ENCODE data around the gene MATCAP1.
A peak's percentile ranks its signal among the peaks of the same experiment; 100 is the strongest.

Gene MATCAP1

DNA sequence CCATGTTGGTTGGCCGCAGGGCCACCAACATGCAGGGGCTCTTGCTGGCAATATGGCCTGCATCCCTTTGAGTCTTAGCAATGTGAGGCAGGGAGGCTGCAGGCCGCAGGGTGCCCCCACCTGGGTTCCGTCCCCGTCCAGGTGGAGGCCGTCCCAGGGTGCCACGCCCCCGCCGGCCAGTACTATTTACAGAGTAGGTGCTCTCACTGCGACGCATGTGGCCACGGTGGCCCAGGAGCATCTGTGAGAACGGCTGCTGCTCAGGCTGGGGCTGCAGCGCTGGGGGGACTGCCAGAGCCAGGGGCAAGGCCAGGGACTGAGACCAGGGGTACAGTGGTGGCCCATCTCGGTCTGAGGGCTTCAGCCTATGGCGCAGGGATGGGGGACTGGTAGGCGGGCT lies 3.6 kb downstream of the MATCAP1 start:
- H3K27ac ChIP-seq, result no peak overlapping the region
- TF ChIP-seq, protein P1, sequence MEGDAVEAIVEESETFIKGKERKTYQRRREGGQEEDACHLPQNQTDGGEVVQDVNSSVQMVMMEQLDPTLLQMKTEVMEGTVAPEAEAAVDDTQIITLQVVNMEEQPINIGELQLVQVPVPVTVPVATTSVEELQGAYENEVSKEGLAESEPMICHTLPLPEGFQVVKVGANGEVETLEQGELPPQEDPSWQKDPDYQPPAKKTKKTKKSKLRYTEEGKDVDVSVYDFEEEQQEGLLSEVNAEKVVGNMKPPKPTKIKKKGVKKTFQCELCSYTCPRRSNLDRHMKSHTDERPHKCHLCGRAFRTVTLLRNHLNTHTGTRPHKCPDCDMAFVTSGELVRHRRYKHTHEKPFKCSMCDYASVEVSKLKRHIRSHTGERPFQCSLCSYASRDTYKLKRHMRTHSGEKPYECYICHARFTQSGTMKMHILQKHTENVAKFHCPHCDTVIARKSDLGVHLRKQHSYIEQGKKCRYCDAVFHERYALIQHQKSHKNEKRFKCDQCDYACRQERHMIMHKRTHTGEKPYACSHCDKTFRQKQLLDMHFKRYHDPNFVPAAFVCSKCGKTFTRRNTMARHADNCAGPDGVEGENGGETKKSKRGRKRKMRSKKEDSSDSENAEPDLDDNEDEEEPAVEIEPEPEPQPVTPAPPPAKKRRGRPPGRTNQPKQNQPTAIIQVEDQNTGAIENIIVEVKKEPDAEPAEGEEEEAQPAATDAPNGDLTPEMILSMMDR (conservative IDR thresholded peaks at IDR 0.05; ENCODE audit: low read depth, low read length), result no peak
- no peaks in the 10 kb centered on the region for H4K20me1 ChIP-seq (ENCODE audit: insufficient read depth)
- no peaks in the 10 kb centered on the region for H3K36me3 ChIP-seq (ENCODE audit: insufficient read depth)
- H3K9ac ChIP-seq, result no peak overlapping the region
- no peaks in the 10 kb centered on the region for H3K27me3 ChIP-seq (ENCODE audit: insufficient read depth, low read depth)
- H3K4me1 ChIP-seq (ENCODE audit: low read depth, poor library complexity, severe bottlenecking), result peaks cover 22% of the 10 kb centered on the region
- H3K4me2 ChIP-seq, result no peak overlapping the region
- no peaks in the 10 kb centered on the region for H3K79me2 ChIP-seq (ENCODE audit: insufficient read depth, low read depth)
- H2AFZ ChIP-seq (ENCODE audit: low read depth), result no peak overlapping the region
- no peak overlapping the region for H3K4me3 ChIP-seq (IDR thresholded peaks at IDR 0.05; ENCODE audit: insufficient read depth, low read depth, low read length)

DNA sequence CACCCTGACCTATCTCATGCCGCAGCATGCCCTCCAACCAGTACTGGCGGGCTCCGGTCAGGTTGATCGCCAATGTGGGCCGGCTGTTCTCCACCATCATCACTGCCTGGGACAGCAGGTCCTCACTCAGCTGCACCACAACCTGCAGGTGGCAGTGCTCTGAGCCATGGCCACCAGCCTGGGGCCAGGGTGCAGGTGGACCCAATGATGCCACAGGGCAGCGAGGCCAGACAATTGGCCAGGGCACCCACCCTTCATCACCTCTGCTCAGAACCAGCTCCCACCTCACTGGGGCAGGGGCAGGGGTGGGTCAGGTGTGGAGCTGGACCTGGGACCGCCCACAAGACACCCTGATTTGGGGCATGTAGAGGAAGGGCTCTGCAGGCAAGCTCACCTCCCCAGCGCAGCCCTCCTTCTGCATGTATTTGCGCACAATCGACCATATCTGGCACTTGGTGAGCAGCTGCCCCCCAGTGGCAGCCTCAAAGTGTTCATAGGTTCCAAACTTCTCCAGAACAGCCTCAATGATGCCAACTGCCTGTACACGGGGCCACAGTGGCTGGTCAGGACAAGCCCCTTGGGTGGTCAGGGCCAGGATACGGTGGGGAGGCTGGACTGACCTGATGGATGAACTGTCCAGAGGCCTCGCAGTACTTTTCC lies 4.2 kb downstream of the MATCAP1 start:
- Histone ChIP-seq H3K27me3 (ENCODE audit: insufficient read depth, low read depth) (no peaks in the 10 kb centered on the region), H3K27ac (no peak overlapping the region), H3K4me2 (no peak overlapping the region), H3K36me3 (ENCODE audit: insufficient read depth) (no peaks in the 10 kb centered on the region), H4K20me1 (ENCODE audit: insufficient read depth) (no peaks in the 10 kb centered on the region), H3K4me3 (IDR thresholded peaks at IDR 0.05; ENCODE audit: insufficient read depth, low read depth, low read length) (no peak overlapping the region), H3K79me2 (ENCODE audit: insufficient read depth, low read depth) (no peaks in the 10 kb centered on the region), H2AFZ (ENCODE audit: low read depth) (no peak overlapping the region), H3K4me1 (ENCODE audit: low read depth, poor library complexity, severe bottlenecking) (peaks cover 28% of the 10 kb centered on the region), H3K9ac (no peak overlapping the region)
- TF ChIP-seq, protein P1 (conservative IDR thresholded peaks at IDR 0.05; ENCODE audit: low read depth, low read length), result 0 out of 2 replicates have a peak, but pooled peaks have one; percentile 41

DNA sequence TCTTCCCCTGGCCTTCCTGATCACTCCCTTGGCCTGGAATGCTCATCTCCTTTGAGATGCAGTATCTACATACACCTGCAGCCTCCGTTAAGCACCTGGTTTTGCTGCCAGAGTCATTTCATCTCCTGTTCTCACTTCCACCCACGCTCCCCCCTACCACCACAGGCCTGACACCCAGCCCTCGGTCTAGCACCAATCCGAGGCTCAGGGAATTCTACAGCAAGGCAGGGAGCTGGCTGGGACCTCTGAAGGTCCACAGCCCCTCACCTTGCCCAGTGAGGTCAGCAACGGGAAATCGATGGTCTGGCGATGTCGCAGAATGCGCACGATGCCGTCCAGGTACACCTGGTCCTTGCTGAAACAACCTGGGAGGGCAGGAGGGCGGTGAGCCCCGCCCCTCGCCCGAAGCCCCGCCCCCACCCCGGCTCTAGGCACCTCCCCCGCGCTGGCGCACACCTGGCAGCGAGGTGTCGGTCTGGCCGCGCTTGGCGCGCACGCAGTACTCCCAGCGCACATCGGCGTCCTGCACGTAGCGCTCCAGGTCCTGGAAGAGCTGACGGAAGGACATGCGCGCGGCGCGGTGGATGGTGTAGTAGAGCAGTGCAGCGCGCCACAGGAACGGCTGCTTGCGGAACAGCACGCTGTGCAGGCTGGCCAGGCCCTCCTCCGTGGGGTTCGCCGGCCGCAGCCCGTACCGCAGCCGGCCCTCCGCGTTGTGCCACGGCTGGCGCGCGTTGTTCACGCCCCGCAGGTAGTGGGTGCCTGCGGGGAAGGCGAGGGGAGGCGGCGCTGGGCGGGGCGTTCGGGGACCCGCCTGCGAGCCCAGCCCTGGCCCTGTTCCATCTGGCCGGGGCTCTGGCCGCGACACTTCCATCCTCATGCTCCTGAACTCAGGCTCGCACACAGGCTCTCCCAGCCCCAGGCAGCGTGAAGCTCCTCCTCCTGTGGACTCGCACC lies 5.7 kb downstream of the MATCAP1 start:
- Histone ChIP-seq H3K4me2 (peak overlapping the region; percentile 63), H3K27ac (no peak overlapping the region)

DNA sequence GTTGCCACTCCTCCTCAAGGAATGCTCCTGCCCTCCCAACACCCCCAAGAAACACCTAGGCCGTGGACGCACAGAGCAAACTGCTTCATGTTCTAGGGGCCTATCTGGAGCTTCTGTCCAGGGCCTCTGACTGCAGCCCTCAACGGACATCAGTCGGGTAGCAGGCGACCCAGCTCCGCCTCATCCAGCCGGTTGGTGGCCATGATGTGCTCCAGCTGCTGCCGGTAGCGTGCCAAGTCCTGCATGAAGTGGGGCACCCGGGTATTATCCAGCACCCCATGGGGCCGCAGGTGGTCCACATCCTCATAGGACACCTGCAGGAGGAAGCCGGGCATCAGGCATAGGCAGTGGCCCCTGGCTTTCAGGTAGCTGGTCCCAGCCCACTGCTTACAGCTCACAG lies 7.1 kb downstream of the MATCAP1 start:
- Histone ChIP-seq H3K4me3 (IDR thresholded peaks at IDR 0.05; ENCODE audit: insufficient read depth, low read depth, low read length) (no peak overlapping the region), H3K9ac (no peak overlapping the region), H3K4me1 (ENCODE audit: low read depth, poor library complexity, severe bottlenecking) (peaks cover 43% of the 10 kb centered on the region), H3K36me3 (ENCODE audit: insufficient read depth) (no peaks in the 10 kb centered on the region), H4K20me1 (ENCODE audit: insufficient read depth) (no peaks in the 10 kb centered on the region), H3K27ac (no peak overlapping the region), H3K79me2 (ENCODE audit: insufficient read depth, low read depth) (no peaks in the 10 kb centered on the region), H3K4me2 (no peak overlapping the region), H3K27me3 (ENCODE audit: insufficient read depth, low read depth) (no peaks in the 10 kb centered on the region), H2AFZ (ENCODE audit: low read depth) (no peak overlapping the region)
- TF ChIP-seq, protein P1 (conservative IDR thresholded peaks at IDR 0.05; ENCODE audit: low read depth, low read length), result no peak

More for the DNA sequence above, 5.7 kb downstream of the MATCAP1 start:
- Histone ChIP-seq H3K9ac (no peak overlapping the region), H3K4me1 (ENCODE audit: low read depth, poor library complexity, severe bottlenecking) (peaks cover 40% of the 10 kb centered on the region), H2AFZ (ENCODE audit: low read depth) (peak overlapping the region; percentile 47), H3K36me3 (ENCODE audit: insufficient read depth) (no peaks in the 10 kb centered on the region), H3K4me3 (IDR thresholded peaks at IDR 0.05; ENCODE audit: insufficient read depth, low read depth, low read length) (no peak overlapping the region), H3K27me3 (ENCODE audit: insufficient read depth, low read depth) (no peaks in the 10 kb centered on the region), H3K79me2 (ENCODE audit: insufficient read depth, low read depth) (no peaks in the 10 kb centered on the region), H4K20me1 (ENCODE audit: insufficient read depth) (no peaks in the 10 kb centered on the region)
- TF ChIP-seq, protein P1 (conservative IDR thresholded peaks at IDR 0.05; ENCODE audit: low read depth, low read length), result no peak

Measured in KMS-11 (cell line).